Stimulated activated naive B cell treated with anti-CD40 and anti-IgM and Interleukin-4, amounts not matched to agents 10 μg/mL and 1 μg/mL and 100 μg/mL, for 72 hours (primary cell): ENCODE data around the gene MAP9.
"Not testable (repeated sequence)": the region's sequence is repeated elsewhere in the genome, so short reads cannot be mapped to it uniquely, and the experiment has no call there.

Source experiments
- ATAC-seq, 2 donors: fragments of 150-1000 bp; cut with Tn5 transposase; replicated peaks; 2 replicates each; pipeline ENCODE4 v1.10.0; 2021; ENCODE audit warnings: moderate library complexity in 1 of 2
- DNase-seq: peaks from one replicate; pipeline ENCODE4 v3.0.0; 2021
- H3K27ac Mint-ChIP-seq: one replicate; pipeline ENCODE4 v1.8.0; 2022; ENCODE audit warnings: mild to moderate bottlenecking, mixed read lengths
- H3K27me3 Mint-ChIP-seq, 2 donors: one replicate each; pipeline ENCODE4 v1.8.0; 2022; ENCODE audit warnings: mixed read lengths in 2 of 2
- H3K36me3 Mint-ChIP-seq, 2 donors: one replicate each; pipeline ENCODE4 v1.8.0; 2022; ENCODE audit warnings: mixed read lengths in 2 of 2, mild to moderate bottlenecking in 1 of 2
- H3K4me1 Mint-ChIP-seq, 2 donors: one replicate each; pipeline ENCODE4 v1.8.0; 2022; ENCODE audit warnings: mixed read lengths in 2 of 2, mild to moderate bottlenecking in 1 of 2
- H3K4me3 Mint-ChIP-seq, 2 donors: one replicate each; pipeline ENCODE4 v1.8.0; 2022; ENCODE audit warnings: mild to moderate bottlenecking in 2 of 2, mixed read lengths in 2 of 2, moderate library complexity in 1 of 2
- H3K9me3 Mint-ChIP-seq, 2 donors: one replicate each; pipeline ENCODE4 v1.8.0; 2022; ENCODE audit warnings: mixed read lengths in 2 of 2, mild to moderate bottlenecking in 1 of 2

The MAP9 gene

DNA sequence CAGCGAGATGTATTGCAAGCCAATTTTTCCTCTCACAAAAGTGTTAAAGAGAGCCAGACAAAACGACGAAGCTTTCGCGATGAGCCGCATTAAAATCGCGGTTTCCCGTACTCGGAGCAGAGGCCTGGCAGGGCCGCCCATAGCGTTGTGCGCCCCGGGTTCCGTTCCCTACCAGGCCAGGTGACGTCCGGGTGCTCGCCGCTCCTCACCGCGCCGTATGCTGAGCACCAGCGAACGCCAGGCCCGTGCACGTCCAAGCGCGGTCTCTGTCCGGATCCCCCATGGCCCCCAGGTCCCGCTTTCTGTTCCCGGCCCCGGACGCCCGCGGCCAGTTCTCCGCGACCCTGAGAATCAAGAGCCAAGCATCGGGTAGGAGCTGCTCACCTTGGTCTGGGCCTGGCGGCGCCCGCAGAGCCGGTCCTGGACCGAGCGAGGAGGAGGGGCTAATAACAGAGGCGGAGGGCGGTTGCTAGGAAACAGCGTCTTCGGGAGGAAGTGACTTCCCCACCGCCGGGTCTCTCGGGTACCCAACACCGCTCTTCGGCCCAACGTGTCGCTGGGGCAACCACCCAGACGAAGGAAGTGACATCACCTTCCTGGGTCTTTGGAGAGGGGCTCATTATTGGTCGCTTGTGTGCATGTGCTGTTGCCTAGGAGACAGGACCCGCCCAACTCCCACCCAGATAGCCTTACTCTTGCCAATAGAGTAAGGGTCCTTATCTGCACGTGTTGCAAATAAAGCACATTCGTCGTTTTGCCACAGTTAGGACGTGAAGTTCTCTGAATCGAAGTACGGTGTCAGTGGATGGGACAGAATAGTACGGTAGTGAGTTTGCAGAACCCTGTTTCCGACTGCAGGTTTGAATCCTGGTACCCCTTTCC lies at the start of gene MAP9:
MAP9 (minus strand) TSS at position 579 of the 882 bp plus-strand sequence. CDS start 1,115 bp downstream, outside the sequence.
- no peaks in the 10 kb centered on the region for H3K27me3 Mint-ChIP-seq
- peaks cover 2 to 6% of the 10 kb centered on the region in 2 donors for H3K4me1 Mint-ChIP-seq
- H3K27ac Mint-ChIP-seq = peak within 1 kb of the TSS; percentile 96
- peak within 1 kb of the TSS; percentile 93 to 99 for H3K4me3 Mint-ChIP-seq
- no peaks in the 10 kb centered on the region for H3K36me3 Mint-ChIP-seq
- ATAC-seq (peak; percentile 96 to 97), DNase-seq (peak; percentile 94)
- no peaks in the 10 kb centered on the region for H3K9me3 Mint-ChIP-seq

DNA sequence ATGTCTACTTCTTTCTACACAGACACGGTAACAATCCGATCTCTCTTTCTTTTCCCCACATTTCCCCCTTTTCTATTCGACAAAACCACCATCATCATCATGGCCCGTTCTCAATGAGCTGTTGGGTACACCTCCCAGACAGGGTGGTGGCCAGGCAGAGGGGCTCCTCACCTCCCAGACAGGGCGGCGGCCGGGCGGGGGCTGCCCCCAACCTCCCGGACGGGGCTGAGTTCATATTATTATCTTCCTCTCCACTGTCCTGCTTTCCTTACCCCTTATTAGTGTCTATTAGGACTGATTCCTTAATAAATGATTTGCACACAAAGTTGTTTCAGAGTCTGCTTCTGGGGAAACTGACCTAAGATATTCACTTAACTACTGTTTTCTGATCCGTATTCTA lies 48.0 kb upstream of the MAP9 start:
- not testable (repeated sequence) for DNase-seq, H3K36me3 Mint-ChIP-seq, H3K9me3 Mint-ChIP-seq, H3K27me3 Mint-ChIP-seq, H3K4me1 Mint-ChIP-seq, ATAC-seq, H3K4me3 Mint-ChIP-seq, H3K27ac Mint-ChIP-seq

DNA sequence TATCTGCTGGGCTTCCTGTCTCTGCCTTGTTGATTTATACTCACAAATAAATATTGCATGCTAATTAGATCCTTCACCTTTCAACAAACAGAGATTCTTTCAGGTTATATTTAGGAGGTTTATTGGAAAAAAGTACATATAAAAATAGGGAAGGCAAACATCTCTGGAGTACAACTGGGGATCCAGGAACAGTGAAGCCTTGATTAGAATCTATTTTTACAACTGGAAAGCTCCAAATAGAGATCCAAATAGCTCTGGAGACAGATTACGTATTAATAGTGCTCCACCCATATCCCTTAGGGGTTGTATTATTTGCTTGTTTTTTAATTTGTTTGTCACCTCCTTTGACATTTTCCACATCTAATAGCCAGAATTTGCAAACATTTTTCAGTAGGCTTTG lies 46.9 kb upstream of the MAP9 start:
- Mint-ChIP-seq H3K9me3 (peaks cover 3 to 6% of the 10 kb centered on the region in 2 donors), H3K4me1 (no peaks in the 10 kb centered on the region), H3K4me3 (no peak overlapping the region), H3K27me3 (peaks cover 0 to 7% of the 10 kb centered on the region in 2 donors), H3K27ac (no peak overlapping the region), H3K36me3 (no peaks in the 10 kb centered on the region)
- no peak for ATAC-seq
- DNase-seq = no peak

DNA sequence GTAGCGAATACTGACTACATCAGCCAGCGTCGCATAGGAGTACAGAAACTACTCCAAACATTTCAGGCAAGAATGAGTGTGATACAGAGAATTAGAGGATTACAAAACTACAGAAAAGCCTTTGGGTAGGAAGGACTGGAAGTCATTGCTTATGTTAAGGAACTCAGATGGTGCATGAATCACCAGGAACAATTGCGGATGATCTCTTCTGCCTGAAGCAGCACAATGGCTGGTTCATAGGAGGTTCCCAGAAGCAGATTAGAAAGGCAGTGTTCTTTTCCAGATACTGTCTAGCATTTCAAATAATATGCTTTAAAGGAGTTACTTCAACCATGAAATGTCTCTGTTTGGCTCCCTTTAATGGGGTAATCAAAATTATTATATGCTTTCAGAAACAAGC lies 42.5 kb upstream of the MAP9 start:
- Mint-ChIP-seq H3K27ac (no peak overlapping the region), H3K27me3 (peaks cover 0 to 7% of the 10 kb centered on the region in 2 donors), H3K4me3 (no peak overlapping the region), H3K36me3 (no peaks in the 10 kb centered on the region), H3K4me1 (no peaks in the 10 kb centered on the region), H3K9me3 (no peaks in the 10 kb centered on the region)
- DNase-seq (no peak), ATAC-seq (no peak)

DNA sequence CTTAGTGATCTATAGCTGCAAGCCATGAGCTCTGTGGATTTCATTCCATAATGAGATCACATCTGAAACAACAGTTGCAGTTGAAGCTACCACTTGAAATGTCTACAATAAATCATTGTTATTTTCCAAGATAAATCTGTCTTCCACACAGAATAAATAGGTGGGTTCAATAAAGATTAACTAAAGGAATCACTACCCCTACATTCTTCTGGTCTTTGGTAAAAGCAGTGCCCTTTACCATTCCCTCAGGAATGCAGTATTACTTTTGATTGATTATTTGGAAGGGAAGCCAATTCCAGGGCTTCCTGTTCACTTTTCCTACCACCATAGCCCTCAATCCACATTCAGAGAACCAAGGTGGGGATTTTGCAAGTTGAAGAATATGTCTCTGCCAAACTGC lies 38.9 kb upstream of the MAP9 start:
- no peaks in the 10 kb centered on the region for H3K4me1 Mint-ChIP-seq
- H3K27me3 Mint-ChIP-seq = peaks cover 0 to 11% of the 10 kb centered on the region in 2 donors
- H3K36me3 Mint-ChIP-seq = no peaks in the 10 kb centered on the region
- no peak overlapping the region for H3K4me3 Mint-ChIP-seq
- DNase-seq (no peak), ATAC-seq (no peak)
- no peak overlapping the region for H3K27ac Mint-ChIP-seq
- H3K9me3 Mint-ChIP-seq = no peaks in the 10 kb centered on the region

DNA sequence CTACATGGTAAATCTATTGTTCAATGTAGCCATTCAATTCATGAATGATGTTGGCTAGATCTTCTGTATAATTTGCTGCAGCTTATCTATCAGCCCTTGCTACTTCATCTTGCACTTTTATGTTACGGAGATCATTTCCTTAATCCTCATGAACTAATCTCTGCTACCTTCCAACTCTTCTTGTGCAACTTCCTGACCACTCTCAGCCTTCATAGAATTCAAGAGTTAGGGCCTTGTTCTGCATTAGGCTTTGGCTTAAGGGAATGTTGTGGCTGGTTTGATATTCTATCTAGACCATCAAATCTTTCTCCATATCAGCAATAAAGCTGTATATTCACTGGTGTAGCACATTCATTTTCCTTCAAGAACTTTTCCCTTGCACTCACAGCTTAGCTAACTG lies 36.7 kb upstream of the MAP9 start:
- DNase-seq = no peak
- H3K27ac Mint-ChIP-seq = no peak overlapping the region
- H3K4me1 Mint-ChIP-seq = no peaks in the 10 kb centered on the region
- no peak for ATAC-seq
- H3K9me3 Mint-ChIP-seq = no peaks in the 10 kb centered on the region
- H3K27me3 Mint-ChIP-seq = peaks cover 0 to 14% of the 10 kb centered on the region in 2 donors
- no peaks in the 10 kb centered on the region for H3K36me3 Mint-ChIP-seq
- no peak overlapping the region for H3K4me3 Mint-ChIP-seq

DNA sequence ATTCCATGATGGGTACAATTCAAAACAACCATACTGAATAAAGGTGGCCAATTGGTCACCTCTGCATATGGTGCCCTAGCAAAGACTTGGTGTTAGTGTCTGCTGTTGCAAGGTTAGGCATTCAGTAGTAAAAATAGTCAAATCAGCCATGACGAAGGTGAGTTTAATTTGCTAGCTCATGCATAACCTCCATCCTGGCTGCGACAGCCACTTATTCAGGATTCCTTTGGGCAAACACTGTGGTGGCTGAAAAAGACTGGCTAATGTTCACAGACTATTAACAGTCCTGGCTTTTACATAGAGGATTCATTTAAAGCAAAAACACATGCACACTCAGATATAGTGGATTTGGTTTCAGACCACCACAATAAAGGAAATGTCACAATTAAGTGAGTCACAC lies 34.8 kb upstream of the MAP9 start:
- no peak overlapping the region for H3K4me3 Mint-ChIP-seq
- no peak for DNase-seq
- no peaks in the 10 kb centered on the region for H3K9me3 Mint-ChIP-seq
- H3K27ac Mint-ChIP-seq = no peak overlapping the region
- ATAC-seq = no peak
- H3K36me3 Mint-ChIP-seq = no peaks in the 10 kb centered on the region
- peaks cover 0 to 14% of the 10 kb centered on the region in 2 donors for H3K27me3 Mint-ChIP-seq
- no peaks in the 10 kb centered on the region for H3K4me1 Mint-ChIP-seq

DNA sequence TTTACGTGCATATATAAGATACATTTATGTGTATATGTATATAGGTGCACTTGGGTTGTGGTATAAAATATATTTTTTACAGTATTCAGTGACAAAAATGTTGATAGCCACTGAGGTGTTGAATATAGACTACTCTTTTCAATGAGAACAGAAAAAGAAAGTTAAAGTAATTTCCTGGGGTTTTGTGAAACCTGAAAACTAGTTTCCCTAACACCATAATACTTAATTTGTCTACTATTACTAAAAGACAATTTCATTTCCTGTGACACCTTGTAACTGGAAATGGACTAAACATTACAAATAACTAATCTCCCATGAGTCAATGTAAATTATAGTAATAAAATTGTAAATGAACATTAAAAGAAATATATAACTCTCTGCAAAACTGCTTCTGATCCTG lies 32.0 kb upstream of the MAP9 start:
- Mint-ChIP-seq H3K4me3 (no peak overlapping the region), H3K27me3 (peaks cover 0 to 14% of the 10 kb centered on the region in 2 donors), H3K4me1 (no peaks in the 10 kb centered on the region), H3K36me3 (no peaks in the 10 kb centered on the region), H3K9me3 (no peaks in the 10 kb centered on the region), H3K27ac (no peak overlapping the region)
- ATAC-seq = no peak
- no peak for DNase-seq

DNA sequence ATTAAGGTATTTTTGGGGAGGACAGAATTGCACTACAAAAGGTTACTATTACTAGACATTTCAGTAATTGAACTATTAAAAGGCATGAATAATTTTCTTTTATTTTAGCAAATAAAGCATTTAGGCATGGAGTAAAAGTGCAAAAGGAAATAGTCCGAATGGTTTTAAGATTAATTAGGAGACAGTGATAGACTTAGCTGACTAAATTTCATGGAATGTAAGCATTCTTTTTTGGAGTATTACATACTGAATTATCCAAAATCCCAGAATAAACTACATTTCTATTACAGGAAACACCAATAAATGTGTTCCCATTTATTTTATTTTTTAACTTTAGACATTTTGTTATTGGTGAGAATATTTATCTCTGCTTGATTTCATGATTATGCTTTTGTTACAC lies 30.7 kb upstream of the MAP9 start:
- no peak overlapping the region for H3K4me3 Mint-ChIP-seq
- no peaks in the 10 kb centered on the region for H3K36me3 Mint-ChIP-seq
- no peak overlapping the region for H3K27ac Mint-ChIP-seq
- H3K9me3 Mint-ChIP-seq = no peaks in the 10 kb centered on the region
- H3K27me3 Mint-ChIP-seq = peaks cover 10 to 12% of the 10 kb centered on the region in 2 donors
- ATAC-seq (no peak), DNase-seq (no peak)
- H3K4me1 Mint-ChIP-seq = no peaks in the 10 kb centered on the region

DNA sequence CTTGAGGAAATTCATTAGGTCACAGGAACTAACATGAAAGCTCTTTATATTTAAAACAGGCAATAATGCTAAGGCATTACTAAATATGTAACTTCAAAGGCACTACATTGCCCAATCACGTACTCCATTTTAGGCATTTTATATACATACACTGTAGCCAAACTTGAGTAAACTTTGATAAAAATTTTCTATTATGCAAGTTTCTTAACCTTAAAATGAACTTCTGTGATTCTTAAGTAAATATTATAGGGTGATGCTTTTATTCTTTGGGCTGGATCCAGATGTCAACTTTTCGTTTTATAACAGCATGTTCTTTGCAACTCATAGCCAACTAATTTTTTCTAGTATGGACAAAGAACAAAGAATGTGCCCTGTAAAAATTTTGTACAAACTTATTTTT lies 28.3 kb upstream of the MAP9 start:
- DNase-seq (no peak), ATAC-seq (no peak)
- H3K9me3 Mint-ChIP-seq = no peaks in the 10 kb centered on the region
- H3K36me3 Mint-ChIP-seq = no peaks in the 10 kb centered on the region
- no peak overlapping the region for H3K4me3 Mint-ChIP-seq
- H3K27me3 Mint-ChIP-seq = peaks cover 4 to 14% of the 10 kb centered on the region in 2 donors
- no peaks in the 10 kb centered on the region for H3K4me1 Mint-ChIP-seq
- no peak overlapping the region for H3K27ac Mint-ChIP-seq

DNA sequence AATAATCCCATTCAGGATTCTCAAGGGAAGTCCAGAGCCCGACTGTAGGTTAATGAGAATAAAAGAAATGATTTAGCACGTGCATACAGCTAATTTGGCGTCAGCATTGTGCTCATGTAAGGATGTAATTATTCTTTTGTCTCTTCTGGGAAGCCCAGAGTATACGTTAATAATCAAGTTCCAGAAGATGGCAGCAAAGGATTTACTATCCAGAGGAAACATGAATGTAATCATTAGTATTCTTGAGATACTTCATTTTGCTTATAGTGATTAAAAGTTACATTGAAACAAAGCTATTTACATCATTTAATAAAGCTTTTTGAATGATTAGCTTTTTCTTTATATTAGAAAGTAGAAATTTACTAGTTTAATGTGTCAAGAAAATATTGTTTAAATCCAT lies 27.1 kb upstream of the MAP9 start:
- Mint-ChIP-seq H3K4me3 (no peak overlapping the region), H3K36me3 (no peaks in the 10 kb centered on the region), H3K27me3 (peaks cover 9 to 23% of the 10 kb centered on the region in 2 donors), H3K9me3 (no peaks in the 10 kb centered on the region), H3K27ac (no peak overlapping the region), H3K4me1 (no peaks in the 10 kb centered on the region)
- ATAC-seq (no peak), DNase-seq (no peak)

DNA sequence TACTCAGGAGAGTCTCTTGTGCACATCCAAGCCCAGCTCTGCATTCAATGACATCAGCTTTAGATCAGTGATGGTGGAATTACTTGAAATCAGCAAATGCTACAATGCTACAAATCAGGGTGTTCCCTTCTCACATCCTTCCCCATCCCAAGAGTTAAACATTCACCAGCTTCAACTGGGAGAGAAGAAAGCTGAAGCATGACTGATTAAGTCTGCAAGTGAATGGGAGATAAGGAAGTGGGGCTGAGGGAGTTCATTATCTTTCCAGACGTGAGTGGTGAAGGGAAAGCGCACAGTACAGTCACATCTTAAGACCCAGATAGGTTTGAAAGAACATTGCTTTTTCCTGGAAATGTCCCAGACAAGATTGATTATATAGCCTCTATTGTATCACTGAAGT lies 26.2 kb upstream of the MAP9 start:
- Mint-ChIP-seq H3K36me3 (no peaks in the 10 kb centered on the region), H3K27ac (no peak overlapping the region), H3K4me1 (no peaks in the 10 kb centered on the region), H3K4me3 (no peak overlapping the region), H3K9me3 (no peaks in the 10 kb centered on the region), H3K27me3 (peaks cover 13 to 24% of the 10 kb centered on the region in 2 donors)
- DNase-seq (no peak), ATAC-seq (no peak)

DNA sequence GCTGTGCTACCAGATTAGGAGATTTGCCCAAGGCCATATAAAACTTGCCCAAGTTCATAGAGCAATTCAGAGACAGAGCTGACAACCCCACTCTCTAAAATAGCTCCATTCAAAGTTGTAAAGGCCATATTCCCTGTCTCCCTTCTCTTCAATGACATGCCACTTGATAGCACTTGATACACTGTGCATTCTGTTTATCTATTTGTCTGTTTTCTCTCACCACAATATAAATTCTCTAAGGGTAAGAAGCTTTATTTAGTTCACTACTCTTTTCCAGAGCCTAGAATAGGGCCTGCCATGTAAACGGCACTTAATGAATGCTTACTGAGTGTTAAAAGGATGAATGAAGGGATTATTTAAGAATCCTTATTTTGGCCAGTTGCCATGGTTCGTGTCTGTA lies 24.1 kb upstream of the MAP9 start:
- Mint-ChIP-seq H3K4me3 (no peak overlapping the region), H3K27ac (no peak overlapping the region), H3K9me3 (no peaks in the 10 kb centered on the region), H3K27me3 (peaks cover 19 to 24% of the 10 kb centered on the region in 2 donors), H3K36me3 (no peaks in the 10 kb centered on the region), H3K4me1 (no peaks in the 10 kb centered on the region)
- no peak for ATAC-seq
- no peak for DNase-seq

DNA sequence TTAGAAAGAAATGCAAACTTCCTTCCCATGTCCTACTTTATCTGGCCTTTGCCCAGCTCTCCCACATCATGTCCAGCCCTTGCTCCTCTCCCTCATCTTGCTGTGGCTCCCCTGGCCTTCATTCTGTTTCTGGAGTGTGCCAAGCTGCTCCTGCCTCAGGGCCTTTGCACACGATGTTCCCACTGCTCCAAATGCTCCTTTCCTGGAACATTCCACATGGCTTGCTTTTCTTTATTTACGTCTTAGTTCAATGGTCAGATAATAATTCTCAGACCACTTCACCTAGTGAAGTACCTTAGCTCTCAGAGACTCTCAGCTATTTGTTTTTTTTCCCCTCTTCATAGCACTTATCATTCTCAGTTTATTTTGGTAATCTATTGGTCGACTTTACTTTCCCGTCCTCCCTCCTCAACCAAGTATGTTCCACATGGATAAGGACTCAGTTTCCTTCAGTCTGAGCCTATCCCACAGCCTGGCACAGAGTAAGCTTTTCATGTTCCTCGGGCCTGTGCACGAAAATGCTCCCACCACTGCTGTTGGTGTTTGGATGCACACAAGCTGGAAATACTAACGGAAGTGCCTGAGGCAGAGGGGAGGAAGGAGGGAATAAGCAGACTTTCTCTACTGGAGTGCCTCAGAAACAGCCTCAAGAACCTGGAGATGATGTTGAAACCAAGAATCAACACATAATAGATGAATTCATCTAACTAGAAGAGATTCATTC lies 23.4 kb upstream of the MAP9 start:
- Mint-ChIP-seq H3K27ac (peak overlapping the region; percentile 33), H3K36me3 (no peaks in the 10 kb centered on the region), H3K4me3 (no peak overlapping the region), H3K4me1 (no peaks in the 10 kb centered on the region), H3K27me3 (peaks cover 19 to 24% of the 10 kb centered on the region in 2 donors), H3K9me3 (no peaks in the 10 kb centered on the region)
- no peak for DNase-seq
- ATAC-seq = no peak
